K562 (cell line): ENCODE results near the gene C2orf72. TPM values are rescaled to one million over a fixed set of nuclear protein-coding genes. Genes with fewer than 3 reads are reported as not detected.

Source experiments
- ATAC-seq: fragments of 200-7000 bp; cut with Tn5 transposase; 3 replicates; pipeline ENCODE4 v1.9.1; 2020; ENCODE audit warnings: moderate library complexity
- BruUV-seq: library from RNA; stranded (reverse); fragments of 400-500 nt; replicated peaks from 2 replicates; lab custom pipeline; 2021; lab: Mats Ljungman, UMichigan
- CTCF ChIA-PET: fragments of 300-600 bp; formaldehyde crosslinking; extraction: SDS; loops from one replicate; lab custom pipeline; 2021; ENCODE audit warnings: low intra/inter-chr PET ratio; lab: Yijun Ruan, JAX
- POLR2A ChIA-PET: fragments of 300-600, 350-650 bp; sonication (Branson Sonifier 250); formaldehyde crosslinking; extraction: SDS; loops from one replicate; lab custom pipeline; 2021; ENCODE audit warnings: antibody characterized with exemption, inconsistent platforms; lab: Yijun Ruan, JAX
- DNase-seq, 4 experiments: peaks; one replicate each; pipeline versions ENCODE4 v3.0.0 to v3.0.0-alpha.2; 2011 to 2018; ENCODE audit warnings: low spot score in 3 of 4, mixed read lengths in 3 of 4; ENCODE audit errors: extremely low read depth in 1 of 4
- FAIRE-seq: peaks from 2 replicates; lab custom pipeline; 2011; peaks lifted over from hg19 to GRCh38; lab: Jason Lieb, UNC
- H2AFZ ChIP-seq: 2 replicates; pipeline ENCODE4 v1.6.0; 2011; ENCODE audit warnings: low read depth, low read length, control low read depth, inconsistent platforms
- H3K27ac ChIP-seq: fragments of 200-600 bp; 3 replicates; pipeline ENCODE4 v1.8.0; 2011; ENCODE audit warnings: low read depth, mild to moderate bottlenecking, control low read depth, inconsistent platforms, low read length, moderate library complexity, mixed read lengths; ENCODE audit errors: extremely low read depth
- H3K27me3 ChIP-seq, 2 experiments: fragments of 300-600 bp in 1 of 2; 2 replicates in 1 of 2; 3 replicates in 1 of 2; pipeline versions ENCODE4 v1.6.0 to v1.8.0; 2011; ENCODE audit warnings: inconsistent platforms in 2 of 2, low read length in 2 of 2, mild to moderate bottlenecking in 1 of 2, mixed read lengths in 1 of 2, moderate library complexity in 1 of 2; ENCODE audit not compliant: control insufficient read depth in 2 of 2, insufficient read depth in 2 of 2
- H3K36me3 ChIP-seq: fragments of 300-600 bp; 3 replicates; pipeline ENCODE4 v1.8.0; 2011; ENCODE audit warnings: mild to moderate bottlenecking, low read length, inconsistent platforms; ENCODE audit not compliant: control insufficient read depth, insufficient read depth
- H3K4me1 ChIP-seq, 2 experiments: fragments of 200-600 bp in 1 of 2; replicated peaks in 1 of 2; 2 replicates in 1 of 2; 3 replicates in 1 of 2; pipeline versions ENCODE4 v1.5.1 to v1.8.0; 2011; ENCODE audit warnings: inconsistent platforms in 2 of 2, low read length in 2 of 2, mild to moderate bottlenecking in 1 of 2, mixed read lengths in 1 of 2, moderate library complexity in 1 of 2; ENCODE audit not compliant: control insufficient read depth in 2 of 2, insufficient read depth in 2 of 2
- H3K4me2 ChIP-seq: 2 replicates; pipeline ENCODE4 v1.6.1; 2011; ENCODE audit warnings: low read length, control low read depth, inconsistent platforms, mixed read lengths; ENCODE audit not compliant: insufficient read depth
- H3K4me3 ChIP-seq: fragments of 200-600 bp; sonication (generic), shearing (Covaris generic); 2 replicates; pipeline ENCODE4 v1.5.1; 2016; ENCODE audit warnings: control low read depth, inconsistent platforms
- H3K79me2 ChIP-seq: fragments of 200-600 bp; 3 replicates; pipeline ENCODE4 v1.8.0; 2011; ENCODE audit warnings: low read length, inconsistent platforms; ENCODE audit not compliant: control insufficient read depth, insufficient read depth
- H3K9ac ChIP-seq, 2 experiments: 2 replicates each; pipeline versions ENCODE4 v1.6.0 to v1.6.1; 2011; ENCODE audit warnings: low read depth in 2 of 2, low read length in 2 of 2, control low read depth in 1 of 2, inconsistent platforms in 1 of 2, mild to moderate bottlenecking in 1 of 2, mixed read lengths in 1 of 2; ENCODE audit not compliant: insufficient read depth in 1 of 2
- H3K9me1 ChIP-seq: one replicate; pipeline ENCODE4 v1.6.0; 2011; ENCODE audit warnings: inconsistent platforms, mild to moderate bottlenecking, low read length, moderate library complexity; ENCODE audit not compliant: control insufficient read depth, insufficient read depth
- H3K9me3 ChIP-seq: replicated peaks from 2 replicates; pipeline ENCODE4 v1.5.1; 2011; ENCODE audit warnings: low read depth, low read length, inconsistent platforms; ENCODE audit not compliant: control insufficient read depth, insufficient read depth
- H4K20me1 ChIP-seq: replicated peaks from 2 replicates; pipeline ENCODE4 v1.6.1; 2011; ENCODE audit warnings: low read length, inconsistent platforms, mixed read lengths; ENCODE audit not compliant: control insufficient read depth, insufficient read depth
- CREB1 ChIP-seq, 2 experiments: sonication (generic) in 1 of 2; formaldehyde crosslinking in 1 of 2; IDR thresholded peaks; 2 replicates each; pipeline versions ENCODE4 v1.6.1 to v1.8.0; 2012 to 2022; ENCODE audit warnings: inconsistent platforms in 1 of 2, mild to moderate bottlenecking in 1 of 2, missing genetic modification reagents in 1 of 2, moderate library complexity in 1 of 2
- DDX20 ChIP-seq: fragments of 450-650 bp; IDR thresholded peaks from 2 replicates; pipeline ENCODE4 v1.6.1; 2016; ENCODE audit warnings: missing genetic modification characterization, low read depth, mild to moderate bottlenecking, missing compliant biosample characterization, moderate library complexity
- ELF4 ChIP-seq: fragments of 450-650 bp; formaldehyde crosslinking; IDR thresholded peaks from 2 replicates; pipeline ENCODE4 v1.4.0; 2022; ENCODE audit warnings: missing genetic modification characterization
- EZH2 ChIP-seq: IDR thresholded peaks from 2 replicates; pipeline ENCODE4 v1.6.1; 2012; ENCODE audit warnings: low read depth, mild to moderate bottlenecking, inconsistent platforms, low read length, borderline replicate concordance
- HDAC6 ChIP-seq: IDR thresholded peaks from 2 replicates; pipeline ENCODE4 v1.6.1; 2012; ENCODE audit warnings: low read depth, mild to moderate bottlenecking, control low read depth, inconsistent platforms, low read length, moderate library complexity
- NR3C1 ChIP-seq: sonication (generic); formaldehyde crosslinking; IDR thresholded peaks from 2 replicates; pipeline ENCODE4 v1.8.1; 2022; ENCODE audit warnings: missing genetic modification reagents
- OTX1 ChIP-seq: fragments of 450-650 bp; formaldehyde crosslinking; IDR thresholded peaks from 2 replicates; pipeline ENCODE4 v1.4.0; 2022; ENCODE audit warnings: mild to moderate bottlenecking
- ZKSCAN8 ChIP-seq: fragments of 200-800 bp; sonication (Bioruptor generic); IDR thresholded peaks from 2 replicates; pipeline ENCODE4 v1.6.1; 2016; ENCODE audit warnings: missing genetic modification characterization, missing compliant biosample characterization
- ZNF197 ChIP-seq: fragments of 200-800 bp; sonication (Bioruptor generic); IDR thresholded peaks from 2 replicates; pipeline ENCODE4 v1.6.1; 2016; ENCODE audit warnings: low read depth, missing genetic modification characterization, missing compliant biosample characterization
- ZNF77 ChIP-seq: fragments of 250-450 bp; sonication (Bioruptor Pico); IDR thresholded peaks from 2 replicates; pipeline ENCODE4 v1.5.0; 2020
- WGBS: fragments of 100-300 bp; shearing (Covaris generic); methylation state at CpG from one replicate; pipeline ENCODE4 v1.1.6; 2016; ENCODE audit warnings: low coverage, mixed read lengths; ENCODE audit not compliant: insufficient coverage; ENCODE audit errors: missing lambda C conversion rate; 5-methylcytosine and 5-hydroxymethylcytosine counted together
- in situ Hi-C: fragments of 300-500 bp; cut with MboI; formaldehyde crosslinking; loops from 4 replicates; pipeline ENCODE4 v1.15.0; 2018; ENCODE audit warnings: inconsistent platforms, mixed read lengths
- intact Hi-C: fragments of 100-400 bp; cut with micrococcal nuclease; formaldehyde crosslinking; loops from 2 replicates; pipeline ENCODE4 v1.14.2; 2022
- polyA plus RNA-seq, 8 experiments: library from polyadenylated mRNA; depleted of rRNA in 4 of 8; stranded (reverse) in 5 of 8; unstranded in 3 of 8; fragments of >200 nt; fragmentation: Nextera tagmentation in 2 of 8; fragmentation: Illumina TruSeq in 1 of 8; extraction: Ambion mirVana in 2 of 8; extraction: Trizol in 1 of 8; gene quantifications; 2 replicates each; pipeline versions ENCODE4 v1.2.1 to v1.2.3, GENCODE V29; 2011 to 2014; ENCODE audit warnings: inconsistent platforms in 1 of 8, missing spikeins in 1 of 8
- total RNA-seq, 7 experiments: library from RNA; depleted of rRNA in 6 of 7; stranded (reverse); fragments of >200 nt in 6 of 7; fragmentation: Illumina TruSeq in 2 of 7; extraction: Trizol in 2 of 7; gene quantifications; 2 replicates each; pipeline versions ENCODE4 v1.2.1 to v1.2.3, GENCODE V29; 2011 to 2021; ENCODE audit warnings: low replicate concordance in 1 of 7
- TF ChIP-seq, protein P1 (sequence below): fragments of 450-650 bp; IDR thresholded peaks from 2 replicates; pipeline ENCODE4 v1.6.1; 2016; ENCODE audit warnings: antibody characterized with exemption
- TF ChIP-seq, protein P2 (sequence below), 2 experiments: IDR thresholded peaks in 1 of 2; conservative IDR thresholded peaks in 1 of 2; 2 replicates each; pipeline ENCODE4 v1.6.1; 2016; ENCODE audit warnings: low read depth in 2 of 2, mild to moderate bottlenecking in 1 of 2, missing compliant biosample characterization in 1 of 2, missing genetic modification characterization in 1 of 2, moderate library complexity in 1 of 2
- TF ChIP-seq, protein P3 (sequence below): conservative IDR thresholded peaks from 2 replicates; pipeline ENCODE4 v1.6.1; 2011; ENCODE audit warnings: low read depth, mild to moderate bottlenecking, low read length; ENCODE audit not compliant: control insufficient read depth
- TF ChIP-seq, protein P4 (sequence below): fragments of 450-650 bp; IDR thresholded peaks from 2 replicates; pipeline ENCODE4 v1.7.0; 2016; ENCODE audit warnings: borderline replicate concordance

C2orf72 gene
- total and polyA plus RNA-seq, 9 of the 15 experiments (the other 6 are each of a cell fraction or from before 2014, with no cell fraction given): 0.08 to 0.18 (median 0.11) TPM; not detected in 6

DNA sequence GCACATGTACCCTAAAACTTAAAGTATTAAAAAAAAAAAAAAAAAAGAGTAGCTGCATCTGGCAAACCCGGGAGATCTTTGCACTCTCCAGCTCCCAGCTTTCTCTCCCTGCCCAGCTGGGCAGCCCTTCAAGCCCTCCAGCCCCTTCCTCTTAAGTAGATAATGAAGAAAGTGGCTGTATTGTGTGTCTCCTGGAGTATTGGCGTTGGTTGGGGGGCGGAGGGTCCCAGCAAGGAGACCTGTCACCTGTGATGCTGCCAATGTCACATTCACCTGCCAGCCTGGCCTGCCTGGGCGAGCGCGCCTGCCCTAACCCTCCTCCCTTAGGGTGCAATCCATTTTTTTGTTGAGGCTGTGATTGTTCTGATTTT lies 2.0 kb downstream of the C2orf72 start:
- CTCF ChIA-PET: no interaction called here
- Histone ChIP-seq H3K27me3 (peaks cover 12 to 31% of the 10 kb centered on the region in 2 experiments), H3K9me1 (no peaks in the 10 kb centered on the region), H3K27ac (no peak overlapping the region), H3K4me2 (no peak overlapping the region), H3K9me3 (no peaks in the 10 kb centered on the region), H3K36me3 (no peaks in the 10 kb centered on the region), H3K4me3 (no peak overlapping the region), H4K20me1 (no peaks in the 10 kb centered on the region), H3K9ac (no peak overlapping the region), H3K4me1 (peaks cover 0 to 11% of the 10 kb centered on the region in 2 experiments; a peak in 2 of 5 replicates), H3K79me2 (no peaks in the 10 kb centered on the region), H2AFZ (no peak overlapping the region)
- ATAC-seq (no peak), DNase-seq (no peak), FAIRE-seq (no peak)
- in situ Hi-C loops: no loop called here
- POLR2A ChIA-PET: no interaction called here
- WGBS: 17% methylated on average over 5 of the region's 6 CpGs
- intact Hi-C loops: no loop called here
- BruUV-seq: no TSS peak
- TF ChIP-seq NR3C1 (CRISPR knock-in tag) (no peak), EZH2 (no peak), ZNF197 (no peak), DDX20 (tag) (no peak), ZKSCAN8 (CRISPR knock-in tag) (no peak), HDAC6 (no peak), ZNF77 (CRISPR knock-in tag) (no peak), ELF4 (CRISPR knock-in tag) (no peak), CREB1 (IDR thresholded peaks at IDR 0.05) (no peak), CREB1 (CRISPR knock-in tag; IDR thresholded peaks at IDR 0.05) (no peak), OTX1 (CRISPR knock-in tag) (no peak)
- TF ChIP-seq, protein P1, sequence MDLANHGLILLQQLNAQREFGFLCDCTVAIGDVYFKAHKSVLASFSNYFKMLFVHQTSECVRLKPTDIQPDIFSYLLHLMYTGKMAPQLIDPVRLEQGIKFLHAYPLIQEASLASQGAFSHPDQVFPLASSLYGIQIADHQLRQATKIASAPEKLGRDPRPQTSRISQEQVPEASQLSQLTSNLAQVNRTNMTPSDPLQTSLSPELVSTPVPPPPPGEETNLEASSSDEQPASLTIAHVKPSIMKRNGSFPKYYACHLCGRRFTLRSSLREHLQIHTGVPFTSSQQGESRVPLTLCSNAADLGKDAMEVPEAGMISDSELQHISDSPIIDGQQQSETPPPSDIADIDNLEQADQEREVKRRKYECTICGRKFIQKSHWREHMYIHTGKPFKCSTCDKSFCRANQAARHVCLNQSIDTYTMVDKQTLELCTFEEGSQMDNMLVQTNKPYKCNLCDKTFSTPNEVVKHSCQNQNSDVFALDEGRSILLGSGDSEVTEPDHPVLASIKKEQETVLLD: no peak
- TF ChIP-seq, protein P2, sequence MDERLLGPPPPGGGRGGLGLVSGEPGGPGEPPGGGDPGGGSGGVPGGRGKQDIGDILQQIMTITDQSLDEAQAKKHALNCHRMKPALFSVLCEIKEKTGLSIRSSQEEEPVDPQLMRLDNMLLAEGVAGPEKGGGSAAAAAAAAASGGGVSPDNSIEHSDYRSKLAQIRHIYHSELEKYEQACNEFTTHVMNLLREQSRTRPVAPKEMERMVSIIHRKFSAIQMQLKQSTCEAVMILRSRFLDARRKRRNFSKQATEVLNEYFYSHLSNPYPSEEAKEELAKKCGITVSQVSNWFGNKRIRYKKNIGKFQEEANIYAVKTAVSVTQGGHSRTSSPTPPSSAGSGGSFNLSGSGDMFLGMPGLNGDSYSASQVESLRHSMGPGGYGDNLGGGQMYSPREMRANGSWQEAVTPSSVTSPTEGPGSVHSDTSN (CRISPR knock-in tag; IDR thresholded peaks at IDR 0.05; ENCODE audit: low read depth): no peak
- TF ChIP-seq, protein P2 (tag; conservative IDR thresholded peaks at IDR 0.05; ENCODE audit: low read depth): no peak
- TF ChIP-seq, protein P3, sequence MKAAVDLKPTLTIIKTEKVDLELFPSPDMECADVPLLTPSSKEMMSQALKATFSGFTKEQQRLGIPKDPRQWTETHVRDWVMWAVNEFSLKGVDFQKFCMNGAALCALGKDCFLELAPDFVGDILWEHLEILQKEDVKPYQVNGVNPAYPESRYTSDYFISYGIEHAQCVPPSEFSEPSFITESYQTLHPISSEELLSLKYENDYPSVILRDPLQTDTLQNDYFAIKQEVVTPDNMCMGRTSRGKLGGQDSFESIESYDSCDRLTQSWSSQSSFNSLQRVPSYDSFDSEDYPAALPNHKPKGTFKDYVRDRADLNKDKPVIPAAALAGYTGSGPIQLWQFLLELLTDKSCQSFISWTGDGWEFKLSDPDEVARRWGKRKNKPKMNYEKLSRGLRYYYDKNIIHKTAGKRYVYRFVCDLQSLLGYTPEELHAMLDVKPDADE: no peak
- TF ChIP-seq, protein P4, sequence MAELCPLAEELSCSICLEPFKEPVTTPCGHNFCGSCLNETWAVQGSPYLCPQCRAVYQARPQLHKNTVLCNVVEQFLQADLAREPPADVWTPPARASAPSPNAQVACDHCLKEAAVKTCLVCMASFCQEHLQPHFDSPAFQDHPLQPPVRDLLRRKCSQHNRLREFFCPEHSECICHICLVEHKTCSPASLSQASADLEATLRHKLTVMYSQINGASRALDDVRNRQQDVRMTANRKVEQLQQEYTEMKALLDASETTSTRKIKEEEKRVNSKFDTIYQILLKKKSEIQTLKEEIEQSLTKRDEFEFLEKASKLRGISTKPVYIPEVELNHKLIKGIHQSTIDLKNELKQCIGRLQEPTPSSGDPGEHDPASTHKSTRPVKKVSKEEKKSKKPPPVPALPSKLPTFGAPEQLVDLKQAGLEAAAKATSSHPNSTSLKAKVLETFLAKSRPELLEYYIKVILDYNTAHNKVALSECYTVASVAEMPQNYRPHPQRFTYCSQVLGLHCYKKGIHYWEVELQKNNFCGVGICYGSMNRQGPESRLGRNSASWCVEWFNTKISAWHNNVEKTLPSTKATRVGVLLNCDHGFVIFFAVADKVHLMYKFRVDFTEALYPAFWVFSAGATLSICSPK: no peak
